Measurements from ENCODE around the gene NKX1-1. TPM values are rescaled to one million over a fixed set of nuclear protein-coding genes. Genes with fewer than 3 reads are reported as not detected.

The NKX1-1 gene
- total RNA-seq, 1 experiment from 2014 or later, result not detected

Other genes starting within 250 kb of the NKX1-1 start
- gene SPON2, start 233.9 kb downstream of the NKX1-1 start, total RNA-seq (2021; ENCODE audit: unreplicated experiment), result 1.8 TPM
- 157 TPM for gene CTBP1, start 157.3 kb downstream of the NKX1-1 start, total RNA-seq (2021; ENCODE audit: unreplicated experiment)
- gene MAEA, start 116.6 kb downstream of the NKX1-1 start, total RNA-seq (2021; ENCODE audit: unreplicated experiment), result 62.3 TPM
- 23.4 TPM for gene UVSSA, start 59.2 kb downstream of the NKX1-1 start, total RNA-seq (2021; ENCODE audit: unreplicated experiment)